Peyer's patch (tissue), 4 donors: Measurements from ENCODE around the gene HMGA1. TPM values are rescaled to one million over a fixed set of nuclear protein-coding genes. Genes with fewer than 3 reads are reported as not detected.

Experiments
- DNase-seq, 3 donors: peaks; one replicate each; pipeline ENCODE4 v3.0.0-alpha.2; 2017 to 2019
- H3K27ac ChIP-seq, 4 donors: fragments of 200-600 bp; sonication (generic); one replicate each; pipeline ENCODE4 v1.5.1; 2016 to 2019
- H3K27me3 ChIP-seq, 2 donors: fragments of 200-600 bp; sonication (generic); one replicate each; pipeline ENCODE4 v1.5.1; 2019
- H3K36me3 ChIP-seq, 3 donors: fragments of 200-600 bp; sonication (generic); one replicate each; pipeline ENCODE4 v1.5.1; 2016 to 2019
- H3K4me1 ChIP-seq, 4 donors: fragments of 200-600 bp; sonication (generic); one replicate each; pipeline ENCODE4 v1.5.1; 2016 to 2019
- H3K4me3 ChIP-seq, 4 donors: fragments of 200-600 bp; sonication (generic); 1 replicate in 3 of 4; 2 replicates in 1 of 4; pipeline ENCODE4 v1.5.1; 2016 to 2019; ENCODE audit warnings: mild to moderate bottlenecking in 1 of 4
- H3K9me3 ChIP-seq, 4 donors: fragments of 200-600 bp; sonication (generic); one replicate each; pipeline ENCODE4 v1.5.1; 2016 to 2019; ENCODE audit warnings: mild to moderate bottlenecking in 1 of 4
- CTCF ChIP-seq, 6 experiments: fragments of 450-650 bp in 4 of 6; fragments of 200-600 bp in 2 of 6; sonication (generic) in 1 of 6; IDR thresholded peaks; one replicate each; pipeline ENCODE4 v1.5.1; 2017 to 2019; ENCODE audit warnings: antibody characterized with exemption in 6 of 6, mild to moderate bottlenecking in 3 of 6, moderate library complexity in 1 of 6
- POLR2A ChIP-seq, 2 donors: fragments of 450-650 bp; IDR thresholded peaks; one replicate each; pipeline ENCODE4 v1.5.1; 2017; ENCODE audit warnings: antibody characterized with exemption in 2 of 2, mild to moderate bottlenecking in 2 of 2, moderate library complexity in 2 of 2
- total RNA-seq, 4 donors: library from RNA; depleted of rRNA; stranded (reverse); fragments of >200 nt; gene quantifications; one replicate each; pipeline ENCODE4 v1.1.0, GENCODE V29; 2016

Gene HMGA1
- total RNA-seq, 4 donors from 2014 or later: 71.3 to 102 (median 90.7) TPM

DNA sequence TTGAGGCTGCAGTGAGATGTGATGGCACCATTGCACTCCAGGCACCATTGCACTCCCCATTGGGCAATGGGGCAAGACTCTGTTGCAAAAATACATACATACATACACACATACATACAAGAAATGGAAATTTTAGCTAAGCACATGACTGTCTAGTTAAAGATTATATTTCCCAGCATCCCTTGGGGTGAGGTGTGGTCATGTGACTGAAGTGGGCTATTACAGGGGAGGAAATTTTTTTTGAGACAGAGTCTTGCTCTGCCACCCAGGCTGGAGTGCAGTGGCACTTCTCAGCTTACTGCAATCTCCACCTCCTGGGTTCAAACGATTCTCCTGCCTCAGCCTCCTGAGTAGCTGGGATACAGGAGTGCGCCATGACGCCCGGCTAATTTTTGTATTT lies 32.0 kb upstream of the HMGA1 start:
- H3K36me3 ChIP-seq: no peaks in the 10 kb centered on the region
- no peak for DNase-seq
- H3K4me1 ChIP-seq: no peaks in the 10 kb centered on the region
- no peaks in the 10 kb centered on the region for H3K27me3 ChIP-seq
- H3K4me3 ChIP-seq: no peak overlapping the region
- no peak overlapping the region for H3K27ac ChIP-seq
- H3K9me3 ChIP-seq: no peaks in the 10 kb centered on the region
- no peak for TF ChIP-seq CTCF (IDR thresholded peaks at IDR 0.05)

DNA sequence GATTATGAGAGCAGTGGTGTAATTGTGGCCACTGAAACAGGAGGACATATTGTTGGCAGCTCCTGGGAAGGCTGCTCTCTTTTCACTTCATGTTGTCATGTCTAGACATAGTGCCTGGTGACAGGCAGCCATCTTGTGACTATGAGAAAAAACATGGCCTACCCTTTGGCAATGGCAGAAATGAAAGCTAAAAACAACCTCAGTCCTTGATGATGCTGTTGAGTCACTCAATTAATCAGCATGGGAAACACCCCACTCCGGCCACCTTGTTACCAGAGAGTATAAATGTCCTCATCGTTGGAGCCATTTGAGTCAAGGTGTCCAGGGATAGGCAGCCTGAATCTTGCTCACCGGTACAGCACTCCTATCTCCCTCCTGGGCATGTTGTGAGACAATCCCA lies 31.2 kb upstream of the HMGA1 start:
- no peak for TF ChIP-seq CTCF (IDR thresholded peaks at IDR 0.05)
- TF ChIP-seq POLR2A (IDR thresholded peaks at IDR 0.05): no peak
- H3K4me3 ChIP-seq: no peak overlapping the region
- DNase-seq: no peak
- H3K27me3 ChIP-seq: no peaks in the 10 kb centered on the region
- no peaks in the 10 kb centered on the region for H3K36me3 ChIP-seq
- no peak overlapping the region for H3K27ac ChIP-seq
- no peaks in the 10 kb centered on the region for H3K9me3 ChIP-seq
- H3K4me1 ChIP-seq: no peaks in the 10 kb centered on the region

- no peak for DNase-seq
- H3K27me3 ChIP-seq: no peaks in the 10 kb centered on the region
- no peaks in the 10 kb centered on the region for H3K36me3 ChIP-seq
- H3K27ac ChIP-seq: no peak overlapping the region
- no peak overlapping the region for H3K4me3 ChIP-seq
- H3K4me1 ChIP-seq: no peaks in the 10 kb centered on the region
- no peaks in the 10 kb centered on the region for H3K9me3 ChIP-seq
- TF ChIP-seq CTCF (IDR thresholded peaks at IDR 0.05) (no peak), POLR2A (IDR thresholded peaks at IDR 0.05) (no peak)
Measured at GRCh38 chr6:34205916-34206315, 30.8 kb upstream of the HMGA1 start.

GRCh38 chr6:34206726-34207125 lies 29.9 kb upstream of the HMGA1 start:
- no peaks in the 10 kb centered on the region for H3K4me1 ChIP-seq
- H3K4me3 ChIP-seq: no peak overlapping the region
- no peak for DNase-seq

DNA sequence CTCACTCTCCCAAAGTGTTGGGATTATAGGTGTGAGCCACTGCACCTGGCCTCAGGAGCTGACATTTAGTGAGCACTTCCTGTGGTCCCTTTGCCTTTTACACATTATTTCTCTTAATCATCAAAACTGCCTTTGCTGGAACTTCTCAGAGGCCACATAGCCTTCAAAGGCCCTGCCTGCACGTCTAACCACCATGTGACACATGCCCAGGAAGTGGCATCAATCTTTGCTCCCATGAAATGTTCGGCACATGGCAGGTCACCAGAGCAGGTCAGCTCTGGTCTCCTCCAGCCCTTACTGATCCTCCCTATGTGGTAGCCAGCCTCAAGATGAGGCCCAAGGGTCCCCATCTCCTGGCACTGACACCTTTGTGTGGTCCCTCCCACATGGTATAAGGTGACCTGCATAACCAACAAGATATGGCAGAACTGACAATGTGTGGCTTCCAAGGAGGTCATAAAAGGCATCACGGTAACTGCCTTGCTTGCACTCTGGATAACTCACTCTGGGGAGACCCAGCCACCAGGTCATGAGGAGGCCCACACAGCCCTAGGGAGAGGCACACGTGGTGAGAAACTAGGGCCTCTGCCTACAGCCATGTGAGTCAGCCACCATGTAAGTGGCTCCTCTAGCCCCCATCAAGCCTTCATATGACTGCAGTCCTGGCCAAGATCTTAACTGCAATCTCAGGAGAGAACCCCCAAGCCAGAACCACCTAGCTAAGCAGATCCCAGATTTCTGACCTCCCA lies 28.8 kb upstream of the HMGA1 start:
- no peaks in the 10 kb centered on the region for H3K4me1 ChIP-seq
- no peaks in the 10 kb centered on the region for H3K27me3 ChIP-seq
- TF ChIP-seq POLR2A (IDR thresholded peaks at IDR 0.05) (no peak), CTCF (IDR thresholded peaks at IDR 0.05) (no peak)
- H3K36me3 ChIP-seq: no peaks in the 10 kb centered on the region
- H3K4me3 ChIP-seq: no peak overlapping the region
- no peaks in the 10 kb centered on the region for H3K9me3 ChIP-seq
- DNase-seq: no peak
- H3K27ac ChIP-seq: no peak overlapping the region

More at GRCh38 chr6:34206726-34207125, 29.9 kb upstream of the HMGA1 start:
- Histone ChIP-seq H3K36me3 (no peaks in the 10 kb centered on the region), H3K27ac (no peak overlapping the region), H3K9me3 (no peaks in the 10 kb centered on the region), H3K27me3 (no peaks in the 10 kb centered on the region)
- no peak for TF ChIP-seq POLR2A (IDR thresholded peaks at IDR 0.05)
- no peak for TF ChIP-seq CTCF (IDR thresholded peaks at IDR 0.05)
